WI38 (cell line): ENCODE measurements around the gene RHEB.
A peak's percentile ranks its signal among the peaks of the same experiment; 100 is the strongest.

ENCODE experiments used
- H3K4me3 ChIP-seq: 2 replicates; pipeline ENCODE4 v1.5.1; 2011; ENCODE audit warnings: low read depth, mild to moderate bottlenecking, control low read depth, low read length
- TF ChIP-seq, protein P1 (sequence below): IDR thresholded peaks from 2 replicates; pipeline ENCODE4 v1.5.1; 2012; ENCODE audit warnings: low read depth, mild to moderate bottlenecking, control low read depth, low read length

The RHEB gene

DNA sequence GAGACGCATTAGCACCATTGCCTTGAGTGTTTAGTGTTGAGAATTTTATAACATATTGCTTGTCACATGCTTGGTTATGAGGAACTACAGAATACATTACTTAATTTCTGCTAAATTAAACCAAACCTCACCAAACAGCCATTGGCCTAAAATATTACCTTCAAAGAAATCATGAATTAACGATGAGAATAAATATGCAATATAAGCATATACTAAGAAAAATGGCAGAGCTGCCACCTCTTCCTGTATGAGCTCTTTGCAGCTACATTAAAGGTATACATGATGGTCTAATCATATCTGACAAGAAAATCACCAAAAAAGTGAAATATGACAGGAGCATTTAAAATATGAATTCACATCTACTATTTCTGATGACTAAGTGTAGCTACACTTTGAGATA is 5.2 kb upstream of the RHEB start:
- TF ChIP-seq, protein P1, sequence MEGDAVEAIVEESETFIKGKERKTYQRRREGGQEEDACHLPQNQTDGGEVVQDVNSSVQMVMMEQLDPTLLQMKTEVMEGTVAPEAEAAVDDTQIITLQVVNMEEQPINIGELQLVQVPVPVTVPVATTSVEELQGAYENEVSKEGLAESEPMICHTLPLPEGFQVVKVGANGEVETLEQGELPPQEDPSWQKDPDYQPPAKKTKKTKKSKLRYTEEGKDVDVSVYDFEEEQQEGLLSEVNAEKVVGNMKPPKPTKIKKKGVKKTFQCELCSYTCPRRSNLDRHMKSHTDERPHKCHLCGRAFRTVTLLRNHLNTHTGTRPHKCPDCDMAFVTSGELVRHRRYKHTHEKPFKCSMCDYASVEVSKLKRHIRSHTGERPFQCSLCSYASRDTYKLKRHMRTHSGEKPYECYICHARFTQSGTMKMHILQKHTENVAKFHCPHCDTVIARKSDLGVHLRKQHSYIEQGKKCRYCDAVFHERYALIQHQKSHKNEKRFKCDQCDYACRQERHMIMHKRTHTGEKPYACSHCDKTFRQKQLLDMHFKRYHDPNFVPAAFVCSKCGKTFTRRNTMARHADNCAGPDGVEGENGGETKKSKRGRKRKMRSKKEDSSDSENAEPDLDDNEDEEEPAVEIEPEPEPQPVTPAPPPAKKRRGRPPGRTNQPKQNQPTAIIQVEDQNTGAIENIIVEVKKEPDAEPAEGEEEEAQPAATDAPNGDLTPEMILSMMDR, result no peak
- H3K4me3 ChIP-seq, result no peak overlapping the region

DNA sequence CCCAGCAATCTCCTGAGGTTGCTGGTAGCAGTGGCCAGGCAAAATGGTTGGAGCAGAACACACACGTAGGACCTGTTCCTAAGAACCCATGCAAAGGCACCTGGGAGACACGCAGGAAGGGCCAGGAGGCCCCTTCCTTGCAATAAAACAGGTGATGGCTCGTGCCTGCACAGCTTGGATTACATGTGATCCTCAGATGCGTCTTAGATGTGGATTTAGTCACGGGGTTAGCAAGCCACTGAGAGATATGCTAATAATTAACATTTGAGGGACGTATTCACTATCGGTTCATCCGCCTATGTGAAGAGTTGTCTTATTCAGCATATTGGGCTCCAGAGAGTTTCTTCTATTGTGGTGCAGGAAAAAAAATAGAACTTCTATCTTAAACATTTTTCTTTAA is 4.6 kb upstream of the RHEB start:
- H3K4me3 ChIP-seq, result no peak overlapping the region
- TF ChIP-seq, protein P1, result no peak

DNA sequence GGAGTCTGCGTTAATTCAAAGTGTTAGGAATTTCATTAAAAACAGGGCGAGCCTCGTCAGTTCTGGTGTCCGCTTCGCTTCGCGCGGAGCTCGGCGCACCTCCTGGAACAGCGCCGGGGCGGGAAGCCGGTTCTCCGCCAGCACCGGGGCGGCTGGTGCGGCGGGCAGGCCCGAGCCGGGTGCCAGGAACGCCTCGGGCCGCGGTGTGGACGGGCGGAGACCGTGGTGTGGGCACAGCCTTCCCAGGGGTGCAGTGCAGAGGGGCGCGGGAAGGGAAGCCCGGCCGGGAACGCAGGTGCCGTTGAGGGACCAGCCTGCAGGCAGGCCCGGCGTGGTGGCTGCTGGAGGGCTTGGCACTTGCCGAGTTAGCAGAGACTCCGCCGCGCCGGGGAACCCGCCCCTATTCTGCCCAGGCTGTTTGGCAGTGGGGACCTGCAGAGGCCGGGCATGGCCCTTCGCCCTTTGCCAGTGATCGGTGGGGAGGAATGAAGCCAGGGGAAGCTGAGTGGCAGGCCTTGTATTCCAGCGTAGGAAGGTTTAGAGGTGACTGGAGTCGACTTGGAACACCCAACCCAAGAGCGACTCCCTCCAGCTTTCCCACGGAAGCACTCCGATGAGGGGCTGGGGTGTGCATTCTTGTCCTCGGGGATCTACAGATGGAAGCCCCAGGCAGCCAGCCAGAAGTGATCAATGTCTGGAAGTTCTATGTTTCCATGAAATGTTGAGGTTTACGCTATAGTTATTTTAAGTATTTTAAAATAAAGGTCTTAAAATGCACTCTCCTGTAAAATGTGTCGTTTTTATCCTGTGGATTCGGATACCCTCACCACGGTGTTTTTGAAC is 945 bp upstream of the RHEB start:
- TF ChIP-seq, protein P1, result no peak
- H3K4me3 ChIP-seq, result peak overlapping the region; percentile 55

DNA sequence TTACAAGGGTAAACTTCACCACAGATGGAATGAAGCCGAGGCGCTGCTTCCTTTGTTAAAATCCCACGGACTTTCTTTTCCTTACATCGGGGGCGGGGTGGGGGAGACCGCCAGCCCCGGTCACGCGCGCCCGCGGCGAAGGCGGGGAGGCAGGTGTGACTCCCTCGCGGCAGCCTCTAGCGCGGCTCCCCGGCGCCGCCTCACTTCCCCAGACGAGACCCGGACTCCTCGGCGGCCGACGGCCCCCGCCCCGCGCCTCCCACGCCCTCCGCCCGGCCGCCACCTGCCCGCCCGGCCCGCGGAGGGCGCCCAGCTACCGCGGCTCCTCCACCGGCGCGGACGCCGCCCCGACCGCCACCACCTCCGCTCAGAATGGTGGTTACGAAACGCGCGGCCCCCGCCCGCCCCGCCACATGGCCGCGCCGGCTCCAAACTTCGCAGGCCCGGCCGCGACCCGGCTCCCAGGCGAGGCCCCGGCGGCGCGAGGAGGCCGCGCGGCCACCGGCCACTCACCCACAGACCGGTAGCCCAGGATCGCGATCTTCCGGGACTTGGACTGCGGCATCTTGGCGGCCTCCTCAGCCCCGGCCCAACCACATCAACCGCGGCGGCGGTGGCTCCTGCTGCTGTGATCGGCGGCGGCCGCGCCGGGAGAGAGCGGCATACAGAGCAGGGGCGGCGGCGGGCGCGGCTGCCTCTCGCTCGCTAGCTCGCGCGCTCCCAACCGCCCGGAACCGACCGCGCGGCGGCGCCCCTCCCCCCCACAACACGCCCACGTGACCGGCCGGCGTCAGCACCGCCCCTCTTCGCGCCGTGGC is 539 bp downstream of the RHEB start:
- H3K4me3 ChIP-seq, result peak overlapping the region; percentile 76

DNA sequence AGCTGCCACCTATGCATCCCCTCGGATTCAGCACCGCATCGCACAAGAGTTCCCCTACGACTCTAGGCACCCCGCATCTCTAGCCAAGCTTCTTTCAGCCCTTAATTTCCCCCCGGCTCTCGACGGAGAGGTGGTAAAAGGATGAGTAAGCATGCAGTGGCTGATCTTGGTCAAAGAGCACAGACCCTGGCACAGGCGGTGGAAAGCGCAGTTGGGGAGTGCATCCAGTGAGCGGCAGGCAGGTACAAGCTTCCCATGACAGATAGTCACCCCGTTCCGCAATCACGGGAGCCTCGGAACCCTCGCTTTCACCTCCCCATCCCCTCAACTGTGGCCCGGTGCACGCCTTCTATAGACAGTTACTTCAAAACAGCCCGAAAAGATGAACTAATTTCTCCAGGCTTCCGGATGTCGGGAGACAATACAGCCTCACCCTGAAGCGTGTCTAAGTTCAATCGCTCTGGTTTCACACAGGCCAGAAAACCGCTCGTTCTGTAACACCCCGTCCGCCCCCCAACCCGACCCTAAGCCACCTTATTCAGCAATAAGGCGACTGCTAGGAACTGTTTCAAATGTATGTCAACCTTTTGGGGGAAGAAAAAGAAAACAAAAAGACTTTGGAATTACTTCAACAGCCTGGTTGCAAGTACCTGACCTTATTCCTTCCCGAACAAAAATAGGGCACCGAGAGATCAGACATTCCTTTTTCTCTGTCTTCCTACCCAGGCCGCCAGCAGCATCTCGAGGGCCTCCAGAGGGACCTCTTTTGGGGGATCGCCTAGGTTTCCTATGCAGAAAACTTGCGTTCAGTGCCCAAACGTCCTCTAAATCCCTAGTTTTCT is 1.4 kb downstream of the RHEB start:
- TF ChIP-seq, protein P1, result no peak

DNA sequence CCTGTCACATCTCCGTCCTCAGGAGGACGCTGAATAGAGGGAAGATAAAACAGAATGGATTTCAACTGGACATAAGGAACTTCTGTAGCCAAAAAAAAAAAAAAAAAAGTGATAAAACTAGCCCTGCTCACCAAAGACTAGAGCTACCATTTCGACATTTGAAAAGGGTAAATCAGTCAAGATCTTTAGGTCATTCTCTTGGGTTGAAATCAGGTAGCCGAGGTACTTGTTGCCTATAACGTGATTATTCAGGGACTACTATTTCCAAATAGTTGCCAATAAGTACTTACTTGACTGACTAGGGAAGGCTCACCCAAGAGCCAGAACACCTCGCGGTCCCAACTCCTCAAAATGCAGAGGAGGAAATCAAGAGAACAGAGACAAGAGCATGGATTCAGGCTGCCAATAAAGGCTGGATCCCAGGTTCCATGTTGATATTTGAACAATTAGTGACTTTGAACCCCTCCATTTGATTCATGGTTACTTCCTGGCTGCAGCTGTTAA is 2.0 kb downstream of the RHEB start:
- TF ChIP-seq, protein P1, result no peak
- H3K4me3 ChIP-seq, result peak overlapping the region; percentile 76

More for the DNA sequence above, 1.4 kb downstream of the RHEB start:
- H3K4me3 ChIP-seq, result peak overlapping the region; percentile 76

DNA sequence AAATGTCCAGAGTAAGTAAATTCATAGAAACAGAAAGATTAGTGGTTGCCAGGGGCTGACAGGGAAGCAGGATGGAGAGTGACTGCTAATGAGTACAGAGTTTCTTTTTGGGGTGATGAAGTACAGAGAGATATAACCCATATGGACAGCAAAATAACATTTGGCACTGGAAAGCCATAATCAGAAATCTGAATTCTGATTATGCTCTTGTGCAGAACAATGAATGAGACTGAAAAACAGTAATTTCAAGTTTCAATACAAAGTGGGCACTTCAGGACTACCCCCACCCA is 4.5 kb downstream of the RHEB start:
- TF ChIP-seq, protein P1, result no peak
- H3K4me3 ChIP-seq, result no peak overlapping the region
